Stimulated activated CD8-positive, alpha-beta memory T cell treated with anti-CD3 and anti-CD28 coated beads, Interleukin-7, amount 100 ng/mL, for 24 hours (primary cell): ENCODE measurements around the gene LY9.

Experiments
- DNase-seq: peaks from one replicate; pipeline ENCODE4 v3.0.0-alpha.2; 2020; ENCODE audit warnings: low read depth

The LY9 gene, protein sequence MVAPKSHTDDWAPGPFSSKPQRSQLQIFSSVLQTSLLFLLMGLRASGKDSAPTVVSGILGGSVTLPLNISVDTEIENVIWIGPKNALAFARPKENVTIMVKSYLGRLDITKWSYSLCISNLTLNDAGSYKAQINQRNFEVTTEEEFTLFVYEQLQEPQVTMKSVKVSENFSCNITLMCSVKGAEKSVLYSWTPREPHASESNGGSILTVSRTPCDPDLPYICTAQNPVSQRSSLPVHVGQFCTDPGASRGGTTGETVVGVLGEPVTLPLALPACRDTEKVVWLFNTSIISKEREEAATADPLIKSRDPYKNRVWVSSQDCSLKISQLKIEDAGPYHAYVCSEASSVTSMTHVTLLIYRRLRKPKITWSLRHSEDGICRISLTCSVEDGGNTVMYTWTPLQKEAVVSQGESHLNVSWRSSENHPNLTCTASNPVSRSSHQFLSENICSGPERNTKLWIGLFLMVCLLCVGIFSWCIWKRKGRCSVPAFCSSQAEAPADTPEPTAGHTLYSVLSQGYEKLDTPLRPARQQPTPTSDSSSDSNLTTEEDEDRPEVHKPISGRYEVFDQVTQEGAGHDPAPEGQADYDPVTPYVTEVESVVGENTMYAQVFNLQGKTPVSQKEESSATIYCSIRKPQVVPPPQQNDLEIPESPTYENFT

GRCh38 chr1:160795951-160796383, at the start of gene LY9:
Gene LY9, plus strand, starts transcription at chr1:160796174. Its CDS starts 14 bp downstream, at chr1:160796188.
- DNase-seq, result peak; percentile 41

DNA sequence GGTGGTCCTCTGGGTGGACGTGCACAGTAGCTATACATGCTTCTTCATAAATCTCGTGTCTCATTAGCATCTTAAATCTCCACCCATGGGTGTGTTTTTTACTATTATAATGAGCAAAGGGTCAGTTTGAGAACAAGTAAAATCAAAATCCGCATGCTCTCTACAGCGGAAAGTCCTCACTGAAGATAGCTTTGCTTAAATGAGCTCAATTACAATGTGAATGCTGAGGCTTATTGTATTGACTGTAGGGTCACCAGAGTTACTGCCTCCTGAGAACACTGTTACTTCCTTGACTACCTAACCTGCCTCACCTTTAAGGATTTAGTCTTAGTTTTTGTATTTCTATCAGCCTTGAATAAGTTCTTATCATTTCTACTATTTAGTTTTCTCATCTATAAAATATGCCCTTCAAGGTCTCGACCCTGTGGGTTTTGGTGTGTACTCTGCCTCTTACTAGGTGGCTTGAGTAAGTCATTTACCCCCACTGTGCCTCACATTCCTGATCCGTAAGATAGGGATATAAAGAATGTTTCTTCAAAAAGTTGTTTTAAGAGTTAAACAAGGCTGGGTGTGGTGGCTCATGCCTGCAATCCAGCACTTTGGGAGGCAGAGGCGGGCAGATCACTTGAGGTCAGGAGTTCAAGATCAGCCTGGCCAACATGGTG, 49.0 kb upstream of the LY9 start:
- no peak for DNase-seq

DNA sequence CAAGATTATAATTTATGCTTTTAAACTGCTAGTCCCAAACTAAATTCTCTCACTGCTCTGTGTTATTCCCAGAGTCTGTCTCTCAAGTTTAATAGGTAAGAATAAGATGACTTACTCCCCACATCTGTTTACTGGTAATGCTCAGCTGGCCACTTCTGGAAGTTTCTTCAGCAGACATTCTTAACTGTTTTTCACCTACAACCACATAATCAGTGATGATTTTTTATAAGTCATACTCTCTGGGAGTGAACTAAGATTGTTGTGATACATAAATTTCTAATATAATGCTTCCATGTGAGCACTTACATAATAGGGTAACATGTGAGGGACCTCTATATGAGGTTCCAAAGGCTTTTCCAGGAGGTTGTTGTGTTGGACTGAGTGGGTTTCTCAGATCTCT, 48.3 kb upstream of the LY9 start:
- DNase-seq, result no peak

DNA sequence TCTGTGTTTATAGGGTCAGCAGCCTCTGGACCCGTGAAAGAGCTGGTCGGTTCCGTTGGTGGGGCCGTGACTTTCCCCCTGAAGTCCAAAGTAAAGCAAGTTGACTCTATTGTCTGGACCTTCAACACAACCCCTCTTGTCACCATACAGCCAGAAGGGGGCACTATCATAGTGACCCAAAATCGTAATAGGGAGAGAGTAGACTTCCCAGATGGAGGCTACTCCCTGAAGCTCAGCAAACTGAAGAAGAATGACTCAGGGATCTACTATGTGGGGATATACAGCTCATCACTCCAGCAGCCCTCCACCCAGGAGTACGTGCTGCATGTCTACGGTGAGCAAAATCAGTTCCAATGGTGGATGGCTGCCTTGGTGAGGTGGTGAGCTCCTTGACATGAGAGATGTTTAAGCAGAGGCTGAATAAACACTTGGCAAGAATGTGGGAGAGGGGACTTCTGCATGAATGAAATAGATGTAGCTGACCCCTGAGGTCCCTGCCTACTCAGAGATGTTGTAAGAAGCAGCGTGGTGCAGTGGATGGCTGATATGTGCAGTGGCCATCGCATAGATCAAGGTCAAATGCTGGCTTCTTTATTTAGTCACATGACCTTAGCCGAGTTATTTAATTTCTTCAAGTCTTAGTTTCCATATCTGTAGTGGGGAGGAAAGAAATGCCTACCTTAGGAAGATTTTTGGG, 47.6 kb upstream of the LY9 start:
- DNase-seq, result no peak

DNA sequence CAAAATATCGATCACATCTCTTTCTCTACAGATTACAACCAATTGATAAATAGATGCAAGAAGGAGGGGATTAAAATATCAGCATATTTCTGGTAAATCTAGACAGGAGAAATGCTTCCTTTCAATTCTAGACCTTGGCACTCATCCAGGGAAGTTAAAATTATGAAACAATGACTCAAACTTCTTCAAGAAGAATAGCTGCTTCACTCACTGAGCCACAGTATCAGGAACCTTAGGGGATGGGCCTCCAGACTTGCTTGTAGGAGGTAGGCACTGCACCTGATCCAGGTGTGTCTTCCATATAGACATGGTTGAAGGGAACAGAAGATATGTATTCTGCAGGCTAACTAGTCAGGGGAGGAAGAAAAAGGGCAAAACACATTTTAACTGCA, 47.1 kb upstream of the LY9 start:
- no peak for DNase-seq

DNA sequence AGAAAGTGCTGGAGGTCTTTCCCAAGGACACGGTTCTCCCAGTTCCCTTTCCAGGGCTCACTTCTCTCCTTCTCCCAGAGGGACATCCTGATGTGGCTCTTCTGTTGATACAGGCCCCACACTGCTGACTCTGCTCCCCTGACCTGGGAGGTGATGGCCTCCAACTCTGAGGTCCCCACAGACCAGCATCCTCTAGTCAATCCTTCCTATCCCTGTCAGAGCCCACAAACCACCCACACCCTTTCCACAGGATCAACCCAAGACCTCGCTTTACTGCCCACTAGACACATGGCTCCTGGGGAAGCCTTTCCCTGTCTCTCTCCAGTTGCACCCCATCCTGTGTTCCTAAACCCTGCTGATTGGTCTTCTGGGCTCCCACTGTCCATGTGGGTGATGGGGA, 45.4 kb upstream of the LY9 start:
- DNase-seq, result no peak

GRCh38 chr1:160752406-160752805, 43.6 kb upstream of the LY9 start:
- no peak for DNase-seq

- no peak for DNase-seq
Measured at GRCh38 chr1:160752924-160753323, 43.0 kb upstream of the LY9 start.

DNA sequence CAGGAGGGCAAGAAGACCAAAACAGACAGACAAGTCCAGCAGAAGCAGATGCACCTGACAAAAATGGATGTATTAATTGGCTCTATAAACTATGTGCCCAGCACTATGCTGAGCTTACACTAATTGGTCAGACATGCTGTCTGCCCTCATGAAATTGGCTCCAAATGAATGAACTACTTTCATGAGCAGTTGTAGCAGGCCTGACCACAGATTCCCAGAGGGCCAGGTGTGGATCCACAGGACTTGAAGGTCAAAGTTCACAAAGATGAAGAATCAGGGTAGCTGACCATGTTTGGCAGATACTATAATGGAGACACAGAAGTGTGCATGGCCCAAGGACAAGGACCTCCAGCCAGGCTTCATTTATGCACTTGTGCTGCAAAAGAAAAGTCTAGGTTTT, 42.4 kb upstream of the LY9 start:
- DNase-seq, result no peak

GRCh38 chr1:160755461-160755860, 40.5 kb upstream of the LY9 start:
- DNase-seq, result no peak

GRCh38 chr1:160755911-160756848, 39.8 kb upstream of the LY9 start:
- DNase-seq, result no peak

DNA sequence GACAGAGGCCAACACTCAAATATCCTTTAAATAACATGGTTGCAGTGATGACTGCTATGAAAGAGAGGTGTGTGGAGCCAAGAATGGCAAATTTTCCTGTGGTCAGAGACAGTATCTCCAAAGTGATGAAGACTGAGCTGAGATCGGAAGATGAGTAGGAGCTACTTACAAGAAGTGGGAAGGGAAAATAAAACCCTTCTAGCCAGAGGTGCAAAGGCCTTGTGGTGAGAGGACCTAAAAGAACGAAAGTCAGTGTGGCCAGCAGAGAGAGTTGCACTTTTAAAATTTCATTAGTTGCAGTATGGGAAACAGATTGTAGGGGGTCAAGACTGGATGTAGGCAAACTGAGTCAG, 39.1 kb upstream of the LY9 start:
- DNase-seq, result no peak

DNA sequence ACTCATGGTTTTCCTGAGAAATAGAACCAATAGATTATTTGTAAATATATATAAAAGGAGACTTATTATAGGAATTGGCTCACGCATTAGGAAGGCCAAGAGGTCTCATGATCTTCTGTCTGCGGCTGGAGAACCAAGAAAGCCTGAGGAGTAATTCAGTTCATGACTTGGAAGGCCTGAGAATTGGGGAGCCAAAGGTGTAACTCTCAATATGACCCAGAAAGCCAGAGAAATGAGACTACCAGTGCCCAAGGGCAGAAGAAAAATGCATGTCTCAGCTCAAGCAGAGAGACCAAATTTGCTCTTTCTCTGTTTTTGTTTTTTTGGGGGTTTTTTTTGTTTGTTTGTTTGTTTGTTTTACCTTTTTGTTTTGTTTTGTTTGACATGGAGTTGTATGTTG, 37.5 kb upstream of the LY9 start:
- no peak for DNase-seq

DNA sequence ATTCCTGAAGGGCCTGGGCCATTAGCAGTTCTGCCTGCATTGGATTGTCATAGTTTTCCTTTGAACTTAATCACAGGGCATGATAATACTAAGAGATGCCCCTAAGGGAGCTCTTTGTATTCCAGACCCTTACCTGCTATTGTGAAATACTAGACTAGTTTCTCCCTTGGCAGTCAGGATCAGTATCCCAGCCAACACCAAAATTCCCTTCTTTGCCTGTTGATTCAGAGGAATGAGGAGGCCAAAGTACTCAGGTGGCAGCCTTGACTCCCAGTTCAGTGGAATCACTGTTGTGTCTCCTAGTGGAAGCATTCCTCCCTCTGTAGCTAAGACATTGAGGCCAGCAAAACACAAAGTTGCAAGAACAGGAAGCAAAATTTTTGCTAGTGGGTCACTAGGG, 36.2 kb upstream of the LY9 start:
- DNase-seq, result no peak

DNA sequence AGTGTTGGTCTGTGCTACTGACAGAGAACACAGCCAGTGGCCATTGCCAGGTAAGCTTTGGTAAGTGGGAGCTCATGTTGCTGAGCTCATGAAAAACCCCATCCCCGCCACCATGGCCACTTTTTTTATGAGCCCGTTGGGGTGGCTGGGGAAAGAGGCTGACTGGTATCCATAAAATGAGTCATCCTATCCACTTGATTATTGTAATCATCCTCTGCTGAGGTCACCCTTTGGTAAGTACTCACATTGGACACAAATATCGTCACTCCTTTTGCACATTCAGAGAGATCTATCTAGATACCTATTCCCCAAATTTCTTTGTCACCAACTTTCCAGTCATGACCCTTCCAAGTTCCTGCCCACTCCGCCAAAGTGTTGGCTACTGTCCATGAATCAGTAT, 34.9 kb upstream of the LY9 start:
- no peak for DNase-seq

GRCh38 chr1:160761886-160762285, 34.1 kb upstream of the LY9 start:
- no peak for DNase-seq

DNA sequence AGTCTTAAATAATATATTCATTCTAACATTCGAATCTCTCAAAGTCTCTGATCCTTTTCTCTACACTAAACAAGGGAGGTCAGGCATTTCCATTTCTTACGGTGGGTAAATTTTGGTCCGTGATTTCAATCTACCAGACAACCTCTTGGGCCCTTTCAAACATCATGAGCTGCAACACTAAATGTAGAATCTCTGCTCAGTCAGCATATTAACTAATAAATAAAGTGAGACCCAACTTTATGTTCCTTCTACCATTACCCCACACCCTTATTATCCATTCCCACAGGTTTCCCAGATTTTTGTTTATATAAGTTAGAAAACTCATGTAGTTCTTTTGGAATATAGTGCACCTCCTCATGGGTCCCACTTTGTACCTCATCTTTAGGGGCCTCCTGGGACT, 32.0 kb upstream of the LY9 start:
- no peak for DNase-seq

- DNase-seq, result no peak
Measured at GRCh38 chr1:160767395-160768294, 28.3 kb upstream of the LY9 start.

DNA sequence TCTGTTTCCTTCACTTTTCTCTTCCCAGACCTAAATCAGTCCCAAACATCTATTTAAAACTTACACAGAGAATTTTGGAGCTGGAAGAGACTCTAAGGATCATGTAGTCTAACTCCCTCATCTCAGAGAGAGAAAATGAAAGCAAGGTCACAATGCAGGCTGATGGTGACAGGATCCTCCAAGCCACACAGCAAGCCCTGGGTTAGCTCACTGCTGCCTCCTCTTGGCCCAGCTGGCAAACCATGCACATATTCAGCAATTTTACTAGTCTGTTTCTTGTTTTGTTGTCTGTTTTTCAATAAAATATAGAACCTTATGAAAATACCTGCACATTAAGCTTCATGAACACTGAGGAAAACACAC, 27.7 kb upstream of the LY9 start:
- peak; percentile 56 for DNase-seq

DNA sequence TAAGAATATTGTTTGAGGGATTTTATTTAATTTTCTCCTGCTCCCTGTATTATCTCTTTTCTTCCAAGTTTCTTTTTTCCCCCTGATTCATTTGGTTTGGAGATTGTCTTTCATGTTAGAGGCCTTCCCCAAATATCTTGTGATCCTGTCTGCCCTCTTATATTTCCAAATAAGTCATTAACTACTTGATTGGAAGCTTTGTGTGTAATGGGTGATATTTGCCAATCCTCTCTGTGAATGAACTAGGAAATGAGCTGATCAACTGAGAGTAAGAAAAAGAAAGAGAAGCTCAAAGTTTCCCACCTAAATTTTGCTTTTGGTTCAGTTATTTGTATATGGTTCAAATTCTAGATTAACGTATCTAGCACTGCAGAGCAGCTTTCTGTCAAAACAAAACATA, 23.6 kb upstream of the LY9 start:
- DNase-seq, result no peak

DNA sequence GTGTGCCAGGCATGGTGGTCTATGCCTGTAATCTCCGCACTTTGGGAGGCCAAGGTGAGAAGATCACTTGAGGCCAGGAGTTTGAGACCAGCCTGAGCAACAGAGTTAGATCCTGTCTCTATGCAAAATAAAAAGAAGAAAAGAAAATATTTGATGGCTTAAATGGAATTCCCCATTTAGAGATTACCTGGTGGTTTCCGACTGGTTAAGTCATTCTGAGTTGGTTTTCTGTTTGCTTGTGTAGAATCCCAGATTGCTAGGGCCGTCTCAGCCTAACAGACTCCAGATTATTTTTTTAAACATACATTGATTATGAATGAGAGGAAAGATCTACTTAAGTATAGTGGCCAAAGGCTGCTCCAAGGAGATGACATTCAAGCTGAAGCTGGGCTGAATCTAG, 22.9 kb upstream of the LY9 start:
- no peak for DNase-seq
